ENCODE data around the gene ARHGAP19.

The ARHGAP19 gene, protein sequence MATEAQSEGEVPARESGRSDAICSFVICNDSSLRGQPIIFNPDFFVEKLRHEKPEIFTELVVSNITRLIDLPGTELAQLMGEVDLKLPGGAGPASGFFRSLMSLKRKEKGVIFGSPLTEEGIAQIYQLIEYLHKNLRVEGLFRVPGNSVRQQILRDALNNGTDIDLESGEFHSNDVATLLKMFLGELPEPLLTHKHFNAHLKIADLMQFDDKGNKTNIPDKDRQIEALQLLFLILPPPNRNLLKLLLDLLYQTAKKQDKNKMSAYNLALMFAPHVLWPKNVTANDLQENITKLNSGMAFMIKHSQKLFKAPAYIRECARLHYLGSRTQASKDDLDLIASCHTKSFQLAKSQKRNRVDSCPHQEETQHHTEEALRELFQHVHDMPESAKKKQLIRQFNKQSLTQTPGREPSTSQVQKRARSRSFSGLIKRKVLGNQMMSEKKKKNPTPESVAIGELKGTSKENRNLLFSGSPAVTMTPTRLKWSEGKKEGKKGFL

DNA sequence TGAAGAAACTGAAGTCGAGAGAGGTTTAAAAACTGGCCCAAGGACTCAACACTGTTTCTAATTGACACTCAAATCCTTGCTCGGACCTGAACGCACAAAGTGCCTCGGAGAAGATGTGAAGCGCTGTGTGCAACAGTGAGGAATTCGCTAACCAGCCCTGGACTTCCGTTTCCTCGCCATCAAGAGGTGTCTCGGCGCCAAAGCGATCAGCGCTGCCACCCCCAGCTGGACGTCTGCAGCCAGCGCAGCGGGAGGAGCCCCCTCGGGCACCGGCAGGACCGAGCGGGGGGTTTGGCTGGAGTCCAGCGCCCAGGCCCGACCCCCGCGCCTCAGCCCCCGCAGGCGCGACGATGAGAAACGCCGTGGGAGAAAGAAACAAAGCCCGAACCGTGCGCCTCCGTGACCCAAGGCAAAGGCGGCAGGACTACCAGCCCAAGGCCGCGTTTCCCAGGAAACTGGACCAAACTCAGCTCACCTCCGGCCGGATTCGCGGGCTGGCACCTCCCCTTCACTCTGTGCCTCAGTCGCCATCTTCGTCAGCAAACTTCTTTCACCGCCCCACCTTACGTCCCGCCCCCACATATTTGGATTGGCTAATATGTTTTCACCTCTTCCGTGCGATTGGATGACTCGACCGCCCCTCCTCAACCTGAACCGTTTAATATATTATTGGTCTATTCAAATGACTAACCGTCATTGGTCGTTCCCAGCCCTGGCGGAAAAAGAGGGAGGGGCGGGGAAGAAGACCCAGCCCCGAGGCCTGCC, at the start of gene ARHGAP19:
TSS of gene ARHGAP19 (minus strand) at position 541 of the 765 bp plus-strand sequence. CDS start at position 531, 10 bp downstream.
- DNase-seq (ENCODE audit: low read depth): peak; percentile 88

DNA sequence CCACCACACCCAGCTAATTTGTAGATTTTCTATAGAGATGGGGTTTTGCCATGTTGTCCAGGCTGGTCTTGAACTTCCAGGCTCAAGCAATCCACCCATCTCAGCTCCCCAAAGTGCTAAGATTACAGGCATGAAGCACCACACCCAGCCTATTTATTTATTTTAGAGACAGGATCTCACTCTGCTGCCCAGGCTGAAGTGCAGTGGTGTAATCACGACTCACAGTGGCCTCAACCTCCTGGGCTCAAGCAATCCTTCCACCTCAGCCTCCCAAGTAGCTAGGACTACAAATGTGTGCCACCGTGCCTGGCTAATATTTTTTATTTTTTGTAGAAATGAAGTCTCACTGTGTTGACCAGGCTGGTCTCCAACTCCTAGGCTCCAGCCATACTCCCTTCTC, 49.0 kb upstream of the ARHGAP19 start:
- no peak for DNase-seq (ENCODE audit: low read depth)

DNA sequence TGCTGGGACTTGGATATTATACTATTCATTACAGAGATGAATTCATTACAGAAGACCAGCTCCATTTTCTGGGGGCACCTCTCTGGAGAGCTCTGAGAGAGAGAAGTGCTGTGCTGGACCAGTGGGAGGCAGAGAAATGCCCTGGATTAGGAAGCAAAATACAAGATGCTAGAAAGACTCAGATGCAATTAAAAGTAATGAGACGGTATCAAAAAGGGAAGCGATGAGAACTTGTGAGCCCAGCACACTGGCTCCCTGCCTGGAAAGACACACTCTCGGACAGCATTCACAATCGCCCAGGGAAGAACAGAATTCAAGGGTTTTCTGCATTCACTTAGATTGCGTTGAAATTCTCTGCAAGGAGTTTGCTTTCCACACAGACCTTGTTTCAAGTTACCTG, 45.6 kb upstream of the ARHGAP19 start:
- no peak for DNase-seq (ENCODE audit: low read depth)

DNA sequence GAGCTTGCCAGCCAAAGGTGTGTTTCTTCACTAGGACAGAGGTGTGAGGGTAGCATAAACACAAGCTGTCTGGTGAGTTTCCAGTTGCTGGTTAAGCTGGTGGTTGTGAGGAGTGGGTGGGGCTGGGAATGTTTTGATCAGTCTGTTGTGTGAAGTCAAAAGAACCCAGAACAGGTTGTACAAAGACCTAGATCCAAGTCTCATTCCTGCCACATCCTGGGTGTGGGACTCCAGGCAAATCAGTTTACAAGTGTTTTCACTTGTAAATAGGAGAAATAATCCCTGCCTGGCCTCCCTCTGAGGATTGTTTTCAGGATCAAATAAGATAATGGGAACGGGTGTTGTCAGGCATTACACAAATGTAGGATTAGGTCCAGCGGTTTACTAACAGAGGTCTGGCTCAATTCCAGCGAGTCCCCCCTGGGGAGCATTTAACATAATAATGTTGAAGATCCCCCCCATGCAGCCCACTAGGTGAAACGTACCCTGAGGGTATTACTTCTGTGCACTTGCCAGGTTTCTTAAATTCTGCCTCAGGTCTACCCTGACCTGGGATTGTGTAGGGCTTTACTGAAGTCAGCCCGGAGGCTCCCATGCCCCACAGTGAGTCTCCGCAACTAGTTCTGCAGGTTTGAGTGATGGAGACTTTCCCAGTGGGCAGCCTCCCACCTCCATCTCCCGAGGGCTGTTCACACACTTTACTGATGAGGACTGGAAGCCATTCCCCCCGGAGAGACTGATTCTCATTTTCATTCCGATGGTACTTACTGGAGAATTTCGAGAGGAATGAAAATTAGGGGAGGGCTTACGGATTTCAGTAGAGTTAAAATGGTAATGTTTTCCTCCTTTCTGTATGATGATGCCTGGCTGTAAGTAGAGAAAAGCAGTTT, 44.8 kb upstream of the ARHGAP19 start:
- no peak for DNase-seq (ENCODE audit: low read depth)

DNA sequence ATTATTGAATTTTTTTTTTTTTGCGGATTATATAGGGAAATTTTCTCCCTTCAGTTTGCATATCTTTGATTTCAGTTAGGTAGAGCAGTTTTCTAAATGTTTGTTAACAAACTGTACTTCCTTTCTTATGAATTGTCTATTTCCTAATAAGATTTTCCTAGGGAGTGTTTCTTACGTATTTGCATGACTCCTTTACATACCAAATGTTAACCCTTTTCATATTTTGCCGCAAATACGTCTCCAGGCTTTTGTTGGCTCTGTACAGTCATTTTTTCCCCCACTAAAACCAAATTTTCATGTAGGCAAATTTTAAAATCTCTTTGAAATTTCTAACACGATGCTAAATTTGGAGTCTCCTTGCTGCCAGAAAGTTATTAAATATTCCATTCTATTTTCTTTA, 44.0 kb upstream of the ARHGAP19 start:
- DNase-seq (ENCODE audit: low read depth): no peak

DNA sequence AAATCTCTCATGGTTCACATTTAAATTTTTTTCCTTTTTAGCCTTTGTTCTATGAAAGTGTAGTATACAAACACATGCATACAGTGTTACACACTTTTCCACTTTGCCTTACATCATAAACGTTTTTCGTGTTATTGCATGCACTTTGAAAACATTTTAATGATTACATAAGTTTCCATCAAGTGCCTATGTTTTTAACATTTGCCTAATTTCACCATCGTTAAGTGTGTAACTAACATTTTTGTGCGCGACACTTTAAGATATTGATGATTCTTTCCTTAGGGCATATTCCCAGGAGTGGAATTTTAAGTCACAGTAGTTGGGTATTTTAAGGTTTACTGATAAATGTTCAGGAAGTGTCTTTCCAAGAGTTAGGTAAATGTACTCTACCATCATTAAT, 43.6 kb upstream of the ARHGAP19 start:
- DNase-seq (ENCODE audit: low read depth): no peak

DNA sequence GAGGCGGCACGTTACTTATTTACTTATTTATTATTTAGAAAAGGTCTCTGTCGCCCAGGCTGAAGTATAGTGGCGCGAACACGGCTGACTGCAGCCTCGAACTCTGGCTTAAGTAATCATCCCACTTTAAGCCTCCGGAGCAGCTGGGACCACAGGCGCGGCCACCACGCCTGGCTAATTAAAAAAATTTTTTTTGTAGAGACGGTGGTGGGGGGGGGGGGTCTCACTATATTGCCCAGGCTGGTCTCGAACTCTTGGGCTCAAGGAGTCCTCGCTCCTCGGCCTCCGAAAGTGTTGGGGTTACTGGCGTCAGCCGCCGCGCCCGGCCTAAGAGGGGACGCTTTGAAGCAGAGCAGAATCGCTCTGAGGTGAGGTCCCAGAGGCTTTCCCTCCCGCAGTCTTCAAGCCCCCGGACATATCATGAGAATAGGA, 42.8 kb upstream of the ARHGAP19 start:
- DNase-seq (ENCODE audit: low read depth): no peak

DNA sequence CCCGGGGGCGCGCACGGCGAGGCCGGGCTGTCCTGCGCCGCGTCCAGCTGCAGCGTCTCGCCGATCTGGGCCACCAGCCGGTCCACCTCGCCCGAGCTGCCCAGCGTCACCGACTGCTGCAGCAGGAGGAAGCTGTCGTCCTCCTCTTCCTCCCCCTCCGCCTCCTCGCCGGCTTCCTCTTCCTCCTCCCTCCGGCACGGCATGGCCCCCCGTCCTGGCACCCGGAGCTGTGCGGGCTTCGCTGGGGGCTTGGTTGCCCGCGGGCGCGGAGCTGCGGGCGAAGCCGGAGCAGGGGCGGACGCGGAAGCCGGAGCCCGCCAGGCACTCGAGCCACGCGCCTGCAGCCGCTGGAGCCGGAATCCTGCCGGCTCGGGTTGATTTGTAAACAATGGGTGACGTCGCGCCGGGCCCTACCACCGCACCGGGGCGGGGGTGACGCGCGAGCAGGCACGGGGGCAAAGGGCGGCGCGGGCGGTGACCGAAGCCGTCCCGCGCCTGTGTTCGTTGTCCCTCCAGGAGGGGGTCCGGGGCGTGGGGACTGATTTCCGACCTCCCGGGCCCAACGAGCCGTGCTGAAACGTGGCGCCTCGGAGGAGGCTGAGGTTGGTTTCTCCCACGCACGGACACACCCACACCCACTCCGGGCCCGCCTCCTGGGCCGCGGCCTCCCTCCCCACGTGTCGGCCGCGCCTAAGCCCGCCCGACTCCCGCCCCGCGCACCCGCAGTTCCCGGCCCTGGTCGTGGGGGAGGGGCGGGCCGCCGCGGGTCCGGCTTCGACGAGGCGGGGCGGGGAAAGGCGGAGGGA, 42.1 kb upstream of the ARHGAP19 start, which contains the start of gene FRAT2:
TSS of gene FRAT2 (minus strand) at position 360 of the 806 bp plus-strand sequence. CDS start at position 203, 157 bp downstream.
- DNase-seq (ENCODE audit: low read depth): peak; percentile 75

DNA sequence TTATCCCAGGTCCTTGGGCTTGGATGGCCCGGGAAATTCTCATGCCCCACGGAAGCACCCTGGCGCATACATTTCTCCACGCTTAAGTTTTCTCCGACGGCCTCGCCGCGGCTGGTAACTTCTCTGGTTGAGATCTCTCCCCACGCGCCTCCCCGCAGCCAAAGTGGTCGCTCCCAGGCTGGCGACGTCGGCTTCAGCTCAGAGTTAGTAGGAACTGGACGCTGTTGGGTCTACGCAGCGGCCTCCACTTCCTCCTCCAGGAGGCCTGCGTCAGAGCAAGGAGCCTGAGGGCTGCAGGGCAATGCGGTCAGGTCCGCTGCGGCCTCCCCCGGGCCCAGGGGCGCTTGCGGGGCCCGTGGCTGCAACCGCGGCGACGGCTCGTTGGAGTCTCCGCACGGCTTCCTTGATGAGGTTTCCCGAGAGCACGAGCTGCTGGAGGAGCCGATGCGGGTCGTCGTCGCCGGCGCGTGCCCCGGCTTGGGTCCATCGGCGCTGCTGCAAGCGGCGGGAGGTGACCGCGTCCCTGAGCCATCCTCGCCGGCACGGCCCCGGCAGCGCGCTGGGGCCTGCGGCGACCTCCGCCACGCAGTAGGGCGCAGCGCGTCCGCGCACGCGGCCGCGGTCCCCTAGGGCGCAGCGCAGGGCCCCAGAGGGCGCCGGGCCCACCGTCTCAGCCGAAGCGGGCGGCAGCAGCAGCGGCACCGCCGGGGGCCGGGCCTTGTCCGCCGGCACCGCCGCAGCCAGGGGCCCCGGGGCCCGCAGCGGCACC, 41.3 kb upstream of the ARHGAP19 start:
- DNase-seq (ENCODE audit: low read depth): no peak

DNA sequence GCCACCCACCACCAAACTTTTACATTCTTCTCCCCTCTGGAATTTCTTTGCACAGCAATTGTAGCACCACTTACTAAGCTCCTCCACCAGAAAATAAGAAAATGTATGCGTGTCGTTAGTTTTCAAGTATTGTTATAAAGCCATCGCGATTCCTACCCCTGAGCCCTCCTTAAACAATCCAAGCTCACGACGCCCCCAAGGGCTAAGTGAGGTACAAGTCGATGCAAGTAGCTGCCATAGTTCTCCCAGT, 40.8 kb upstream of the ARHGAP19 start:
- DNase-seq (ENCODE audit: low read depth): no peak

DNA sequence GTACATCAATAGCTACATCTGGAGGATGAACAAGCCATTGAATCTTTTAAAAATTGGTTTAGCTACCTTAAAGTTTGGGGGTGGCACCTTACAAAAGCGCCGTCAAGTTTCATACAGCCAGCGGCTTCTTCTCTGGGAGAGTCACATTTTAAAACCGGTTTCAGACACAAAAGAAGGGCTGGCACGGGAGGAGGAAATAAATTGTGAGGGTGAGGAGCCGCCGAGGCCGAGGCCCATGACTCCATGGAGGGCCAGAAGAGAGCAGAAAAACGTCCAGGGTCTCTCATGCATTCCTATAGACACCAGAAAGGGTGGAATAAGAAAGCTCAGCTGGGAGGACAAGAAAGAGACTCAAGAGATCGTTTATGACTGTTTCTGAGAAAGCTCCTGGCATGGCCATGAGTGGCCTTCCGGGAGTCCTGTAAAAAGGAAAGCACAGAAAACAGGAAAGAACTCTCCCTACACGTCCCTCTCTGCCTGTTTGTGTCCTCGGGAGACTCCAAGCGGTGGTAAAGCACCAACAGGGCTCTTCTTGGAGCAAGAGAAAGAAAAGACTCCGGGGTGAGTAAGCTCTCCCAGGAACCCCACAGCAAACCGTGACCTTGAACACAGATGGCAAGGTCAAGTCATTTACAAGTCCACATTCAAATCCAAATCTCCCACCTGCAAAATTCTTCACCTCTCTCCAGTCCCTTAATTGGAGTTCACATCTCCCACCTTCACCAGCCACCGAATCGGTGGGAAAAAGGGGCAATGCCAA, 40.3 kb upstream of the ARHGAP19 start:
- no peak for DNase-seq (ENCODE audit: low read depth)

DNA sequence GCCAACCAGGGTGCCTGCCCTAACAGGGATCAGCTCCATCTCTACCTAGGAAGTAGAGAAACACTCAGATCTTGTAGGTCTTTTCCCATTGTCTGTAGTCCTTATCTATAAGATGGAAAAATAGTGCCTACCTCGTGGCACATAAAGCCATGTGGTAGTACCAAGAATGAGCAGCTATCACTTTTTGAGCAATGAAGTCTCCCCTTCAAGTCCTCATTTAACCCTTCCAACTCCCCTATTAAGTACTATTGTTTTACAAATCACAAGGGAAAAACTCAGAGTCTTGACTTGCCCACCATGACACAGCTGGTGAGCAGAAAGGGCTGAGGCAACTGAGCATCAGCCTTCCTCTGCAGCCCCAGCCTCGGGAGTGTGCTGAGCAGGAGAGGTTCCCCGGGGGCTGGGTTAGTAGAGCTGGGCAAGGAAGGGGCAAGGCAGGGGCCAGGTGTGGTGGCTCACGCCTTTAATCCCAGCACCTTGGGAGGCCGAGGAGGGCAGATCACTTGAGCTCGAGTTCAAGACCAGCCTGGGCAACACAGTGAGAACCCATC, 38.8 kb upstream of the ARHGAP19 start:
- no peak for DNase-seq (ENCODE audit: low read depth)

DNA sequence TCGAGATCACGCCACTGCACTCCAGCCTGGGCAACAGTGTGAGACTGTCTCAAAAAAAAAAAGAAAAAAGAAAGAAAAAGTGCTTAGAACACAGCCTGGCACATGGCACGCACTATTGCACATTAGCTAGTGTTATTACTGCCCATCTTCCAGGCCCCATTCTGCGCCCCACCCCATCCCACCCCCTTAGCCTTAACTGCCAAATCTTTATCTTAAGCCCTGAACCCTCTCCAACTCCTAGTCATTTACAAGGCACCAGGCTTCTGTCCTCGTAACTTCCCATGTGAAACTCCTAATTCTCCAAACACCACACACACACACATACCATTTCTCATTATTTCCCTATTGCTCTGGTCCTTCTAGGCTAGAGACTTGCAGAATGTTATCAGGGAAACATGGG, 37.3 kb upstream of the ARHGAP19 start:
- DNase-seq (ENCODE audit: low read depth): no peak

DNA sequence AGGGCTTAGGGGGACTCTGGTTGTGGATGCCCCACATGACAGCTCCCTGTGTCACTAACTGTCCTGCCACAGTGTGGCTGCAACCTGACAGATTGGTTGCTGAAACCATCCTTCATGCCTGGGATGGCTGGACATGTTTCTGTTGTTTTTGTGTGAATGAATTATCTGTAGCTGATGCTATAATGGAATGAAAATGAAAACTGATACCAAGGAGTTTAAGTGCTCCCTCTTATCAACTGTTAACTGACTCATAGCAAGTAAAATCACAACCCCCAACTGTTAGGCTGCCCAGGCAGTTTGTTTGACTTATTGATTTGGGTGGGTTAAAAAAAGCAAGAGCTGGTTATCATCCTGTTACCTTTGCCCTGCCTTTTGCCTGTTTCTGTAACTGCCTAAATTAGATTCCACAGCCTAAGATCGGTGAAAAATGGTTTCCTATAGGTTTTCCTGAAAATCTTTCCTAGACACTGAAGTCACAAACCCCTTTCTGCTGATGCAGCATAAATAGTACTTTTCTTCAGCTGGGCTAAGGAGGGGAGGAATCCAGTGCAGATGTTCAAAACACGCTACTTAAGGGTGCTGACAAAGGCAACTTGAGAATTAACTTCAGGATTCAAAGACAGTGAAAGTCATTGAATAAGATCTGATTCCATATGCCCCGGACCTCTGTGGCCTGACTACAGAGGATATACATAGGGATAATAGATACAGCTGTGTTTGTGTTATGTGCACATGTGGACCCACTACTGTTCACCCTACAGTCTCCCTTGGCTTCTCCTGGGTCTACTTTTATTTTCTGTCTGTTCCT, 36.4 kb upstream of the ARHGAP19 start:
- no peak for DNase-seq (ENCODE audit: low read depth)

DNA sequence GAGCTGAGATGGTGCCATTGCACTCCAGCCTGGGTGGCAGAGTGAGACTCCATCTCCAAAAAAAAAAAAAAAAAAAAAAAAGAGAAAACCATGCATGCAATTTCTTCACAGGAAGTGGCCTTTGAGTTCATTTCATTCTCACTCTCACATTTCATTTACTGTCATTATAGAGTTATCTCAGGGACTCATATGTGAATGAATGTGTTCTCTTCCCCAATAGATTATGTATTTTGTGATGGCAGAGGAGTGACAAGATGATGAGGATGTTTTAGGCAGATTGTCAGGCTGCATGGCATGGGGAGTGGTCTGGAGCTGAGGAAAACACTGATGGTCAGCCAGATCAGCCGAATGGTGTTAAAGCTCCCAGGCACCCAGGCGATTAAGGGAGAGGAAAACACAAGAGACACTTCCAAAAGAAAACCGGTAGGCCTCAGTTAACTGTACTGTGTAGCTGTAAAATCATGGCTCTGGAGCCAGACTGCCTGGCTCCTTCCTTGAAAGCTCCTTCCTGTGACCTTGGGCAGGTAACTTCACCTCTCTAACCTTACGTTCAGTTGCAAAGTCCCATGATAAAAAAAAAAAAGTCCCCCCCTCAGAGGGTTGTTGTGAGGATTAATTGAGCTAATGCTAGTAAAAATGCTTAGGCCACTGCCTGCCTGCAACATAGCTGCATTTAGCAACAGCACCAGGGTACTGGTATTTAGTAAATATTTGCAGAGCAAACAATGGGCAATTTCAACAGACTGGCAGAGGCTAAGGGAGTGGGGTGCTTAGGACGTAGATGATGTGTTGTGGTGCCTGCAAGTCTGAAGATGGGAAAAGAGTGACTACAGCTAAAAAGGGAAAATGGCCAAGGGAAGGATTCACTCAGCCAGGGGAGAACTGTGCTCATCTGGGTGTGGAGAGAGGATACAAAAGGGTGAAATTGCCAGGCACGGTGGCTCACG, 35.2 kb upstream of the ARHGAP19 start:
- DNase-seq (ENCODE audit: low read depth): no peak

DNA sequence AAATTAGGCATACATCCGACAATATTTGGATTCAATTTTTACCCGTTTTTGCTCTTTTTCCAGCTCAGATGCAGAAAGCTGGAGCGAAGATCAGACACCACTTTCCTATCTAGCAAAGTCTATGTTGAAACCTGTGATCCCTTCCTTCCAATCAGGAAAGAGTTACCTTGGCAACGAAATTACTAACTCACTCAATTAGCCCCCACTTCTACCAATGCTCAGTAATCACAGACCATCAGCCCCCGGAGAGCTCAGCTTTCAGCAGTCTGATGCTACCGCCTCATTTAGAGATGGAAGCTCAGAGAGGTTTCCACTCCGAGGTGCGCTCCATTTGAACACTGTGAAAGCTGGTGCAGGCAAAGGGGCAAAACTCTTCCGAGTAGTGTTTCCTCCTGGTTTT, 33.3 kb upstream of the ARHGAP19 start:
- no peak for DNase-seq (ENCODE audit: low read depth)

DNA sequence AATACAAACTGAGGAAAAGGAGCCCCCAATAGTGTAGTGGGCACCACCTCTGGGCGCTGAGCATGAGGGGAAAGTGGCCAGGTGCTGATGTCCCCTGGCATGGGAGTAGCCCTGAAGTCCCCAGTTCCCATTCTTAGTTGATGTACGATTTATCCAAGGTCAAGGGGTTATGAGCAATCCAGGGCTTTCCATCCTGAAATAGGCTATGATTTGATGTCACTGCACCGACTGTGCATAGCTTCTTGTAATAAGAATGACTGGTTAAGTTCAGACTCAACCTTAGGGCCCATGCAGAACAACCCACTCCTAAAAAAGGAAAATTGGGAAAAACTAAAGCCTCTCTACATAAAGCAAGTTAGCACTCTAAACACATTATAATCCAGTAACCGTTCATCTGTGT, 31.1 kb upstream of the ARHGAP19 start:
- no peak for DNase-seq (ENCODE audit: low read depth)

DNA sequence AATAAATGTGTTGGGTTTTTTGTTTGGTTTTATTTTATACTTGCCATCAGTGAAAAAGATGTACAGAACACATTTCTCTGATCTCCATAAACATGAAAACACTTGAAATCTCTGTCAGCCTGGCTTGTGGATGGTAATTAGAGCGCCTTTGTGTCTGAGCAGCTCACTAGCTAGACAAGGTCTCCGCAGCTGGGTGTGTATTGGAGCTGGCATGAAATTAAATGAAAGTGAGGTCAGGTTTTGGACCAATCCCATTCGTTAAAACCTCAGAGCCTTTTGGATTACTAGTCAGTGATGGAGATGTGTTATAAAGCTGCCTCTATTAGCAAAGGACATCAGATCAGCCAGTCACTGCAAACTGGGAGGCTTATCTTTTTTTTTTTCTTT, 29.4 kb upstream of the ARHGAP19 start:
- no peak for DNase-seq (ENCODE audit: low read depth)

All from stimulated activated CD8-positive, alpha-beta memory T cell treated with anti-CD3 and anti-CD28 coated beads, Interleukin-12 subunit alpha, Interleukin-12 subunit beta, amount 100 ng/mL, for 1 hour (primary cell).